ENCODE measurements around the gene DDX56. TPM values are rescaled to one million over a fixed set of nuclear protein-coding genes. Genes with fewer than 3 reads are reported as not detected.
"Not testable (repeated sequence)": the region's sequence is repeated elsewhere in the genome, so short reads cannot be mapped to it uniquely, and the experiment has no call there.

The DDX56 gene
- total RNA-seq, 2 experiments from 2014 or later, result 142 to 154 TPM

GRCh38 chr7:44607141-44608068, 33.7 kb upstream of the DDX56 start:
- peaks cover 18% of the 10 kb centered on the region for H3K36me3 Mint-ChIP-seq
- peak overlapping the region; percentile 87 for H3K4me3 Mint-ChIP-seq
- H3K9me3 Mint-ChIP-seq, result no peaks in the 10 kb centered on the region
- peak overlapping the region; percentile 98 for H3K27ac Mint-ChIP-seq
- H3K27me3 Mint-ChIP-seq, result peaks cover 4% of the 10 kb centered on the region
- peaks cover 32% of the 10 kb centered on the region for H3K4me1 Mint-ChIP-seq
- DNase-seq, result no peak

- Mint-ChIP-seq H3K4me1 (peaks cover 27% of the 10 kb centered on the region), H3K36me3 (peaks cover 18% of the 10 kb centered on the region), H3K4me3 (peak within 1 kb of the TSS; percentile 87), H3K9me3 (no peaks in the 10 kb centered on the region), H3K27me3 (peaks cover 4% of the 10 kb centered on the region), H3K27ac (peak within 1 kb of the TSS; percentile 98)
- peak; percentile 99 for DNase-seq
Measured at GRCh38 chr7:44606341-44607140, 32.8 kb upstream of the DDX56 start, which contains the start of gene OGDH. Gene OGDH (plus strand): TSS chr7:44606627. CDS start chr7:44624344, 17,717 bp downstream.

- Mint-ChIP-seq H3K27me3 (peaks cover 4% of the 10 kb centered on the region), H3K4me1 (peaks cover 24% of the 10 kb centered on the region), H3K27ac (no peak overlapping the region), H3K9me3 (no peaks in the 10 kb centered on the region), H3K4me3 (peak overlapping the region; percentile 51), H3K36me3 (peaks cover 15% of the 10 kb centered on the region)
- DNase-seq, result no peak
Measured at GRCh38 chr7:44604941-44605340, 31.2 kb upstream of the DDX56 start.

- H3K27ac Mint-ChIP-seq, result no peak overlapping the region
- no peak for DNase-seq
- H3K27me3 Mint-ChIP-seq, result peaks cover 4% of the 10 kb centered on the region
Measured at GRCh38 chr7:44603193-44603592, 29.5 kb upstream of the DDX56 start.

GRCh38 chr7:44602576-44602910, 28.8 kb upstream of the DDX56 start:
- DNase-seq, result no peak
- Mint-ChIP-seq H3K36me3 (peaks cover 7% of the 10 kb centered on the region), H3K27me3 (peaks cover 4% of the 10 kb centered on the region), H3K4me1 (peaks cover 11% of the 10 kb centered on the region), H3K4me3 (no peak overlapping the region), H3K27ac (no peak overlapping the region), H3K9me3 (no peaks in the 10 kb centered on the region)

More at GRCh38 chr7:44603193-44603592, 29.5 kb upstream of the DDX56 start:
- Mint-ChIP-seq H3K4me1 (peaks cover 13% of the 10 kb centered on the region), H3K4me3 (no peak overlapping the region), H3K9me3 (no peaks in the 10 kb centered on the region), H3K36me3 (peaks cover 12% of the 10 kb centered on the region)

- Mint-ChIP-seq H3K4me3 (no peak overlapping the region), H3K4me1 (no peaks in the 10 kb centered on the region), H3K27me3 (no peaks in the 10 kb centered on the region), H3K27ac (no peak overlapping the region), H3K9me3 (no peaks in the 10 kb centered on the region), H3K36me3 (no peaks in the 10 kb centered on the region)
- DNase-seq, result no peak
Measured at GRCh38 chr7:44599222-44599621, 25.5 kb upstream of the DDX56 start.

GRCh38 chr7:44597181-44597580, 23.5 kb upstream of the DDX56 start:
- not testable (repeated sequence) for H3K4me3 Mint-ChIP-seq

GRCh38 chr7:44595934-44596635, 22.4 kb upstream of the DDX56 start:
- Mint-ChIP-seq H3K27me3 (no peaks in the 10 kb centered on the region), H3K4me1 (no peaks in the 10 kb centered on the region), H3K4me3 (no peak overlapping the region), H3K36me3 (no peaks in the 10 kb centered on the region), H3K27ac (no peak overlapping the region), H3K9me3 (no peaks in the 10 kb centered on the region)
- DNase-seq, result no peak

More at GRCh38 chr7:44597181-44597580, 23.5 kb upstream of the DDX56 start:
- not testable (repeated sequence) for H3K4me1 Mint-ChIP-seq, H3K9me3 Mint-ChIP-seq, DNase-seq, H3K36me3 Mint-ChIP-seq, H3K27ac Mint-ChIP-seq, H3K27me3 Mint-ChIP-seq

- no peak overlapping the region for H3K4me3 Mint-ChIP-seq
- H3K27ac Mint-ChIP-seq, result no peak overlapping the region
- DNase-seq, result no peak
- H3K9me3 Mint-ChIP-seq, result no peaks in the 10 kb centered on the region
- H3K27me3 Mint-ChIP-seq, result no peaks in the 10 kb centered on the region
- peaks cover 3% of the 10 kb centered on the region for H3K4me1 Mint-ChIP-seq
- H3K36me3 Mint-ChIP-seq, result no peaks in the 10 kb centered on the region
Measured at GRCh38 chr7:44590910-44591309, 17.2 kb upstream of the DDX56 start.

GRCh38 chr7:44587843-44588711, 14.4 kb upstream of the DDX56 start:
- Mint-ChIP-seq H3K27ac (no peak overlapping the region), H3K4me3 (no peak overlapping the region)

GRCh38 chr7:44583146-44583865, 9.6 kb upstream of the DDX56 start:
- peaks cover 27% of the 10 kb centered on the region for H3K4me1 Mint-ChIP-seq

More at GRCh38 chr7:44587843-44588711, 14.4 kb upstream of the DDX56 start:
- peak; percentile 36 for DNase-seq
- Mint-ChIP-seq H3K9me3 (no peaks in the 10 kb centered on the region), H3K36me3 (no peaks in the 10 kb centered on the region), H3K4me1 (peaks cover 3% of the 10 kb centered on the region), H3K27me3 (no peaks in the 10 kb centered on the region)

GRCh38 chr7:44581879-44582603, 8.3 kb upstream of the DDX56 start, which contains the start of gene TMED4:
Gene TMED4 (minus strand): TSS chr7:44582231. CDS start chr7:44582206, 25 bp downstream.
- peaks cover 3% of the 10 kb centered on the region for H3K27me3 Mint-ChIP-seq
- peaks cover 23% of the 10 kb centered on the region for H3K36me3 Mint-ChIP-seq
- H3K4me1 Mint-ChIP-seq, result peaks cover 30% of the 10 kb centered on the region
- H3K4me3 Mint-ChIP-seq, result peak within 1 kb of the TSS; percentile 92
- H3K27ac Mint-ChIP-seq, result peak within 1 kb of the TSS; percentile 90
- H3K9me3 Mint-ChIP-seq, result no peaks in the 10 kb centered on the region
- peak; percentile 100 for DNase-seq

More at GRCh38 chr7:44583146-44583865, 9.6 kb upstream of the DDX56 start:
- peaks cover 3% of the 10 kb centered on the region for H3K27me3 Mint-ChIP-seq
- no peak for DNase-seq
- H3K4me3 Mint-ChIP-seq, result peak overlapping the region; percentile 92
- peaks cover 22% of the 10 kb centered on the region for H3K36me3 Mint-ChIP-seq
- H3K27ac Mint-ChIP-seq, result peak overlapping the region; percentile 90
- no peaks in the 10 kb centered on the region for H3K9me3 Mint-ChIP-seq

Measured in activated naive CD8-positive, alpha-beta T cell treated with anti-CD3 and anti-CD28 coated beads for 36 hours (primary cell).